A549 (cell line): ENCODE results near the gene TSPAN4. TPM values are rescaled to one million over a fixed set of nuclear protein-coding genes. Genes with fewer than 3 reads are reported as not detected.

ENCODE experiments used
- ATAC-seq, 2 experiments: fragments of 200-7000 bp in 1 of 2; fragments of >200 bp in 1 of 2; cut with Nextera tagmentation in 1 of 2; cut with Tn5 transposase in 1 of 2; 3 replicates each; pipeline versions ENCODE4 v1.8.0 to v1.9.1; 2018 to 2020; ENCODE audit warnings: mild to moderate bottlenecking in 1 of 2, moderate library complexity in 1 of 2
- CTCF ChIA-PET: fragments of 300-600 bp; sonication (Branson Sonifier 250); formaldehyde crosslinking; extraction: SDS; loops from one replicate; lab custom pipeline; 2021; ENCODE audit warnings: antibody characterized with exemption, inconsistent platforms; lab: Yijun Ruan, JAX
- POLR2A ChIA-PET: fragments of 350-600 bp; formaldehyde crosslinking; extraction: SDS; loops from one replicate; lab custom pipeline; 2021; ENCODE audit warnings: antibody characterized with exemption, inconsistent platforms; lab: Yijun Ruan, JAX
- DNase-seq, 2 experiments: peaks; one replicate each; pipeline versions ENCODE4 v3.0.0 to v3.0.0-alpha.2; 2011 to 2016; ENCODE audit warnings: low read depth in 1 of 2, low spot score in 1 of 2
- FAIRE-seq: peaks from 2 replicates; lab custom pipeline; 2011; peaks lifted over from hg19 to GRCh38; lab: Jason Lieb, UNC
- H3K27ac ChIP-seq, 2 experiments: fragments of >200 bp; sonication (Bioruptor Twin); formaldehyde crosslinking; 3 replicates each; pipeline ENCODE4 v1.5.1; 2016 to 2017
- H3K4me1 ChIP-seq: fragments of >200 bp; sonication (Bioruptor Twin); formaldehyde crosslinking; 3 replicates; pipeline ENCODE4 v1.6.1; 2016
- H3K4me2 ChIP-seq: fragments of >200 bp; sonication (Bioruptor Twin); formaldehyde crosslinking; 3 replicates; pipeline ENCODE4 v1.6.1; 2016
- H3K4me3 ChIP-seq: fragments of >200 bp; sonication (Bioruptor Twin); formaldehyde crosslinking; 3 replicates; pipeline ENCODE4 v1.5.1; 2016
- H3K9me3 ChIP-seq: fragments of >200 bp; sonication (Bioruptor Twin); formaldehyde crosslinking; 3 replicates; pipeline ENCODE4 v1.6.1; 2016
- CBX8 ChIP-seq: fragments of 200-600 bp; sonication (generic); IDR thresholded peaks from 2 replicates; pipeline ENCODE4 v1.6.1; 2016
- CEBPB ChIP-seq, 2 experiments: fragments of >200 bp in 1 of 2; sonication (Bioruptor Twin) in 1 of 2; formaldehyde crosslinking in 1 of 2; IDR thresholded peaks; 2 replicates each; pipeline ENCODE4 v1.6.1; 2012 to 2016
- GATA3 ChIP-seq: IDR thresholded peaks from 2 replicates; pipeline ENCODE4 v1.6.1; 2012; ENCODE audit warnings: borderline replicate concordance
- HEYL ChIP-seq: fragments of 250-450 bp; sonication (Bioruptor Pico); IDR thresholded peaks from 2 replicates; pipeline ENCODE4 v1.8.0; 2021; ENCODE audit warnings: mild to moderate bottlenecking, moderate library complexity
- HOXA7 ChIP-seq: fragments of 250-450 bp; sonication (Bioruptor Pico); IDR thresholded peaks from 2 replicates; pipeline ENCODE4 v1.5.0; 2020; ENCODE audit warnings: mild to moderate bottlenecking, moderate library complexity
- HOXB13 ChIP-seq: fragments of 250-450 bp; sonication (Bioruptor Pico); IDR thresholded peaks from 2 replicates; pipeline ENCODE4 v1.5.0; 2020; ENCODE audit warnings: low read depth, mild to moderate bottlenecking, moderate library complexity
- JUN ChIP-seq, 2 experiments: fragments of >200 bp; sonication (Bioruptor Twin); formaldehyde crosslinking; IDR thresholded peaks; 2 replicates in 1 of 2; 3 replicates in 1 of 2; pipeline ENCODE4 v1.6.1; 2016 to 2017
- MYC ChIP-seq: IDR thresholded peaks from 2 replicates; pipeline ENCODE4 v1.6.1; 2012; ENCODE audit warnings: mild to moderate bottlenecking, inconsistent platforms, low read length, improper control_type of control experiment, borderline replicate concordance
- NFE2L2 ChIP-seq: fragments of 150-350 bp; conservative IDR thresholded peaks from 2 replicates; pipeline ENCODE4 v1.6.1; 2014; ENCODE audit warnings: low read length
- POLR2AphosphoS2 ChIP-seq: conservative IDR thresholded peaks from 2 replicates; pipeline ENCODE4 v1.6.1; 2012; ENCODE audit warnings: low read length, improper control_type of control experiment, inconsistent platforms
- RNF2 ChIP-seq: fragments of 200-600 bp; sonication (generic); IDR thresholded peaks from 2 replicates; pipeline ENCODE4 v1.6.1; 2016; ENCODE audit warnings: low read depth, mild to moderate bottlenecking, antibody characterized with exemption, moderate library complexity, borderline replicate concordance
- ZC3H11A ChIP-seq: fragments of 450-650 bp; IDR thresholded peaks from 2 replicates; pipeline ENCODE4 v1.6.1; 2014; ENCODE audit warnings: antibody characterized with exemption, mild to moderate bottlenecking
- ZSCAN20 ChIP-seq: fragments of 250-450 bp; sonication (Bioruptor Pico); IDR thresholded peaks from 2 replicates; pipeline ENCODE4 v1.8.0; 2022; ENCODE audit warnings: mild to moderate bottlenecking, moderate library complexity
- WGBS: methylation state at CpG from one replicate; pipeline ENCODE4 v1.1.6; 2017; ENCODE audit errors: missing lambda C conversion rate; 5-methylcytosine and 5-hydroxymethylcytosine counted together
- polyA plus RNA-seq, 4 experiments: library from polyadenylated mRNA; depleted of rRNA in 3 of 4; stranded (reverse); fragments of >200 nt; fragmentation: RNase III in 1 of 4; extraction: RNeasy Plus Mini Kit Qiagen cat#74134 plus additional on column Dnase treatment in 1 of 4; gene quantifications; 2 replicates in 3 of 4; 3 replicates in 1 of 4; pipeline ENCODE4 v1.2.3, GENCODE V29; 2011 to 2017
- TF ChIP-seq, protein P1 (sequence below): IDR thresholded peaks from 2 replicates; pipeline ENCODE4 v1.6.1; 2012
- TF ChIP-seq, protein P2 (sequence below): IDR thresholded peaks from 2 replicates; pipeline ENCODE4 v1.6.1; 2012
- TF ChIP-seq, protein P3 (sequence below): fragments of 150-350 bp; IDR thresholded peaks from 2 replicates; pipeline ENCODE4 v1.6.1; 2014; ENCODE audit warnings: low read depth, mild to moderate bottlenecking, low read length
- TF ChIP-seq, protein P4 (sequence below): fragments of 250-450 bp; sonication (Bioruptor Pico); IDR thresholded peaks from 2 replicates; pipeline ENCODE4 v1.5.0; 2021; ENCODE audit warnings: mild to moderate bottlenecking, moderate library complexity, borderline replicate concordance
- TF ChIP-seq, protein P5 (sequence below): fragments of >200 bp; sonication (Bioruptor Twin); formaldehyde crosslinking; IDR thresholded peaks from 2 replicates; pipeline ENCODE4 v1.6.1; 2016
- TF ChIP-seq, protein P6 (sequence below): fragments of 200-600 bp; sonication (generic); IDR thresholded peaks from 2 replicates; pipeline ENCODE4 v1.6.1; 2016; ENCODE audit warnings: antibody characterized with exemption, mild to moderate bottlenecking, moderate library complexity

Gene TSPAN4
- polyA plus RNA-seq, 2 of the 4 experiments (the other 2 are of a cell fraction), result 83.5 to 145 TPM

DNA sequence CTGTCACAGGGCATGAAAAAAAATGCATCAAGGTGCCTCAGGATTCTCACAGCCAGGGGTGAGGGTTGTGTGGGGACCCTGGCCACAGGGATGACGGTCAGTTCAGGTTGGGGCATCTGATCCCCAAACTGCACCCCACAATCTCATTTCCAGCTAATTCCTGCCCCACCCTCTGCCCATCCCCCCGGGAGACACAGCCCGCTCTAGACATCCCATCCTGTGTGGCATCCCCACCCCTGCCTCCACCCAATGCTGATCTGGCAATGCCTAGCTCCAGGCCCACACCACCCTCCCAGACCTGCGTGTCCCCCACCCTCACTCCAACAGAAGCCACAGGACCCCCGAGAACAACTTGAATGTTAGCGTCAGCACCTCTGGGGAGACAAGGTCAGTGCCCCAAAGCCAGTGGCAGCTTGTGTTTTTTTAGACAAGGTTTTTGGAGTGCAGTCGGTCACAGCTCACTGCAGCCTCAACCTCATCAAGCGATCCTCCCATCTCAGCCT lies 25.3 kb downstream of the TSPAN4 start:
- no peak for TF ChIP-seq ZC3H11A
- TF ChIP-seq, protein P1, sequence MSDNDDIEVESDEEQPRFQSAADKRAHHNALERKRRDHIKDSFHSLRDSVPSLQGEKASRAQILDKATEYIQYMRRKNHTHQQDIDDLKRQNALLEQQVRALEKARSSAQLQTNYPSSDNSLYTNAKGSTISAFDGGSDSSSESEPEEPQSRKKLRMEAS, result no peak
- TF ChIP-seq, protein P2, sequence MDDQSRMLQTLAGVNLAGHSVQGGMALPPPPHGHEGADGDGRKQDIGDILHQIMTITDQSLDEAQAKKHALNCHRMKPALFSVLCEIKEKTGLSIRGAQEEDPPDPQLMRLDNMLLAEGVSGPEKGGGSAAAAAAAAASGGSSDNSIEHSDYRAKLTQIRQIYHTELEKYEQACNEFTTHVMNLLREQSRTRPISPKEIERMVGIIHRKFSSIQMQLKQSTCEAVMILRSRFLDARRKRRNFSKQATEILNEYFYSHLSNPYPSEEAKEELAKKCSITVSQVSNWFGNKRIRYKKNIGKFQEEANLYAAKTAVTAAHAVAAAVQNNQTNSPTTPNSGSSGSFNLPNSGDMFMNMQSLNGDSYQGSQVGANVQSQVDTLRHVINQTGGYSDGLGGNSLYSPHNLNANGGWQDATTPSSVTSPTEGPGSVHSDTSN, result peak; percentile 58; the same call in 1 of the 2 replicates
- TF ChIP-seq, protein P3, sequence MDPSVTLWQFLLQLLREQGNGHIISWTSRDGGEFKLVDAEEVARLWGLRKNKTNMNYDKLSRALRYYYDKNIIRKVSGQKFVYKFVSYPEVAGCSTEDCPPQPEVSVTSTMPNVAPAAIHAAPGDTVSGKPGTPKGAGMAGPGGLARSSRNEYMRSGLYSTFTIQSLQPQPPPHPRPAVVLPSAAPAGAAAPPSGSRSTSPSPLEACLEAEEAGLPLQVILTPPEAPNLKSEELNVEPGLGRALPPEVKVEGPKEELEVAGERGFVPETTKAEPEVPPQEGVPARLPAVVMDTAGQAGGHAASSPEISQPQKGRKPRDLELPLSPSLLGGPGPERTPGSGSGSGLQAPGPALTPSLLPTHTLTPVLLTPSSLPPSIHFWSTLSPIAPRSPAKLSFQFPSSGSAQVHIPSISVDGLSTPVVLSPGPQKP, result no peak
- no peak for TF ChIP-seq MYC
- no peak for TF ChIP-seq HOXB13 (CRISPR knock-in tag)
- no peak for TF ChIP-seq HEYL (CRISPR knock-in tag)
- no peak for TF ChIP-seq NFE2L2
- TF ChIP-seq JUN (IDR thresholded peaks at IDR 0.05), result peak in 1 of 2 experiments; percentile 40; a peak in 2 of 5 replicates
- TF ChIP-seq POLR2AphosphoS2, result peak; percentile 75
- H3K4me1 ChIP-seq, result peaks cover 29% of the 10 kb centered on the region; the same call in 2 of the 3 replicates
- DNase-seq, result no peak
- no peak overlapping the region for H3K27ac ChIP-seq
- no peaks in the 10 kb centered on the region for H3K9me3 ChIP-seq
- ChIA-PET POLR2A (interaction anchor here (1.1 kb wide), 1 partner anchor 23 kb away, joined by 3 read pairs; no protein-coding TSS in a partner anchor), CTCF (interaction anchor here (1.3 to 5.2 kb wide), 6 partner anchors 9 to 183 kb away, joined by 4 to 25 read pairs (median 10); no protein-coding TSS in a partner anchor)
- 76% methylated on average over 8 of the region's 8 CpGs for WGBS
- FAIRE-seq, result no peak
- ATAC-seq, result no peak
- no peak overlapping the region for H3K4me2 ChIP-seq
- H3K4me3 ChIP-seq, result no peak overlapping the region

DNA sequence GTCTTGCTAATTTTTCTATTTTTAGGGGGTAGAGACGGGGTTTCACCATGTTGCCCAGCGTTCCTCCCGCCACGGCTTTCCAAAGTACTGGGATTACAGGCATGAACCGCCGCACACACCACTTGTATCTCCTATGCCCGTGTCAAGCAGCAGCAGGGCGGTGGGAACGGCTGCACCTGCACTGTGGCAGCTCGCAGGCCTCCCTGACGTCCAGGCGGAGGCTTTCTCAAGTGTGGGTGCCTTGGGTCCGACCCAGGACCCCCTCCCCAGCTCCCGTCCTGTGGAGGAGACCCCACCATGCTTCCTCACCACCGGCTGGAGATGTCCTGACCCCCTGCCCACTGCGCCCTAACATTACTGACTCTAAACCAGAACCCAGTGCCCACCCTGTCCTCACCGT lies 25.7 kb downstream of the TSPAN4 start:
- DNase-seq (no peak), ATAC-seq (no peak), FAIRE-seq (no peak)
- peaks cover 24% of the 10 kb centered on the region; the same call in 2 of the 3 replicates for H3K4me1 ChIP-seq
- POLR2A ChIA-PET, result interaction anchor here (1.1 kb wide), 1 partner anchor 23 kb away, joined by 3 read pairs; no protein-coding TSS in a partner anchor
- CTCF ChIA-PET, result interaction anchor here (1.3 to 5.2 kb wide), 6 partner anchors 10 to 183 kb away, joined by 4 to 25 read pairs (median 10); no protein-coding TSS in a partner anchor
- H3K4me2 ChIP-seq, result no peak overlapping the region
- 87% methylated on average over 17 of the region's 17 CpGs for WGBS
- no peak overlapping the region for H3K27ac ChIP-seq
- TF ChIP-seq, protein P2, result peak; percentile 41
- TF ChIP-seq ZSCAN20 (CRISPR knock-in tag), result no peak
- H3K9me3 ChIP-seq, result no peaks in the 10 kb centered on the region
- no peak overlapping the region for H3K4me3 ChIP-seq

DNA sequence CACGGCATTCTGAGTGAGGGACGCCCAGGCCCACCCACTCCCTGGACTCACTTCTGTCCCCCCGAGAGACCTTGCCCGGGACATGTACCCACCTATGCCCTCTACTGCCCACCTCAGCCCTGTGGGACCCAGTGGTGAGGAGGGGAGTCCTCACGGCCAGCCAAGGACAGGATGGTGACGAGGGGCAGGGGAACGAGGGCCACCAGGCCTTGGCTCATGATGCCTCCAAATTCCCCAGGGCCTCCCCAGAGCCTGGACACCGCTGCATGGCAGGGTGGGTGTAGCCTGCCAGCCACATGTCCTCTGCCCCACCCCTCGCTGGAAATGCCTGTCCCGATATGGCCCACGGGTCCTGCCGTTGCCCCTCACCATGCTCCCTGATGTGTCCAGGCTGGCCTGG lies 26.1 kb downstream of the TSPAN4 start:
- Histone ChIP-seq H3K9me3 (no peaks in the 10 kb centered on the region), H3K4me2 (no peak overlapping the region), H3K27ac (no peak overlapping the region), H3K4me3 (no peak overlapping the region), H3K4me1 (peaks cover 24% of the 10 kb centered on the region; the same call in 2 of the 3 replicates)
- POLR2A ChIA-PET, result interaction anchor here (1.7 kb wide), 1 partner anchor 24 kb away, joined by 6 read pairs; no protein-coding TSS in a partner anchor
- CTCF ChIA-PET, result interaction anchor here (0.9 to 5.2 kb wide), 8 partner anchors 9 to 188 kb away, joined by 3 to 25 read pairs (median 4); no protein-coding TSS in a partner anchor
- TF ChIP-seq CEBPB (IDR thresholded peaks at IDR 0.05), result no peak
- no peak for TF ChIP-seq ZSCAN20 (CRISPR knock-in tag)
- TF ChIP-seq, protein P1, result no peak
- TF ChIP-seq CBX8, result no peak
- TF ChIP-seq, protein P4, sequence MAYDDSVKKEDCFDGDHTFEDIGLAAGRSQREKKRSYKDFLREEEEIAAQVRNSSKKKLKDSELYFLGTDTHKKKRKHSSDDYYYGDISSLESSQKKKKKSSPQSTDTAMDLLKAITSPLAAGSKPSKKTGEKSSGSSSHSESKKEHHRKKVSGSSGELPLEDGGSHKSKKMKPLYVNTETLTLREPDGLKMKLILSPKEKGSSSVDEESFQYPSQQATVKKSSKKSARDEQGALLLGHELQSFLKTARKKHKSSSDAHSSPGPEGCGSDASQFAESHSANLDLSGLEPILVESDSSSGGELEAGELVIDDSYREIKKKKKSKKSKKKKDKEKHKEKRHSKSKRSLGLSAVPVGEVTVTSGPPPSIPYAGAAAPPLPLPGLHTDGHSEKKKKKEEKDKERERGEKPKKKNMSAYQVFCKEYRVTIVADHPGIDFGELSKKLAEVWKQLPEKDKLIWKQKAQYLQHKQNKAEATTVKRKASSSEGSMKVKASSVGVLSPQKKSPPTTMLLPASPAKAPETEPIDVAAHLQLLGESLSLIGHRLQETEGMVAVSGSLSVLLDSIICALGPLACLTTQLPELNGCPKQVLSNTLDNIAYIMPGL, result no peak
- TF ChIP-seq, protein P5, sequence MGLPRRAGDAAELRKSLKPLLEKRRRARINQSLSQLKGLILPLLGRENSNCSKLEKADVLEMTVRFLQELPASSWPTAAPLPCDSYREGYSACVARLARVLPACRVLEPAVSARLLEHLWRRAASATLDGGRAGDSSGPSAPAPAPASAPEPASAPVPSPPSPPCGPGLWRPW, result no peak
- TF ChIP-seq HOXA7 (CRISPR knock-in tag), result no peak
- no peak for TF ChIP-seq RNF2
- TF ChIP-seq GATA3, result no peak
- TF ChIP-seq, protein P6, sequence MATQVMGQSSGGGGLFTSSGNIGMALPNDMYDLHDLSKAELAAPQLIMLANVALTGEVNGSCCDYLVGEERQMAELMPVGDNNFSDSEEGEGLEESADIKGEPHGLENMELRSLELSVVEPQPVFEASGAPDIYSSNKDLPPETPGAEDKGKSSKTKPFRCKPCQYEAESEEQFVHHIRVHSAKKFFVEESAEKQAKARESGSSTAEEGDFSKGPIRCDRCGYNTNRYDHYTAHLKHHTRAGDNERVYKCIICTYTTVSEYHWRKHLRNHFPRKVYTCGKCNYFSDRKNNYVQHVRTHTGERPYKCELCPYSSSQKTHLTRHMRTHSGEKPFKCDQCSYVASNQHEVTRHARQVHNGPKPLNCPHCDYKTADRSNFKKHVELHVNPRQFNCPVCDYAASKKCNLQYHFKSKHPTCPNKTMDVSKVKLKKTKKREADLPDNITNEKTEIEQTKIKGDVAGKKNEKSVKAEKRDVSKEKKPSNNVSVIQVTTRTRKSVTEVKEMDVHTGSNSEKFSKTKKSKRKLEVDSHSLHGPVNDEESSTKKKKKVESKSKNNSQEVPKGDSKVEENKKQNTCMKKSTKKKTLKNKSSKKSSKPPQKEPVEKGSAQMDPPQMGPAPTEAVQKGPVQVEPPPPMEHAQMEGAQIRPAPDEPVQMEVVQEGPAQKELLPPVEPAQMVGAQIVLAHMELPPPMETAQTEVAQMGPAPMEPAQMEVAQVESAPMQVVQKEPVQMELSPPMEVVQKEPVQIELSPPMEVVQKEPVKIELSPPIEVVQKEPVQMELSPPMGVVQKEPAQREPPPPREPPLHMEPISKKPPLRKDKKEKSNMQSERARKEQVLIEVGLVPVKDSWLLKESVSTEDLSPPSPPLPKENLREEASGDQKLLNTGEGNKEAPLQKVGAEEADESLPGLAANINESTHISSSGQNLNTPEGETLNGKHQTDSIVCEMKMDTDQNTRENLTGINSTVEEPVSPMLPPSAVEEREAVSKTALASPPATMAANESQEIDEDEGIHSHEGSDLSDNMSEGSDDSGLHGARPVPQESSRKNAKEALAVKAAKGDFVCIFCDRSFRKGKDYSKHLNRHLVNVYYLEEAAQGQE, result no peak
- 91% methylated on average over 10 of the region's 12 CpGs for WGBS
- DNase-seq (no peak), FAIRE-seq (no peak), ATAC-seq (no peak)
